HG02571 (cell line): ENCODE data around the gene PREB.
"Not testable (repeated sequence)": the region's sequence is repeated elsewhere in the genome, so short reads cannot be mapped to it uniquely, and the experiment has no call there.

Experiments used
- ATAC-seq: cut with Tn5 transposase; IDR thresholded peaks from one replicate; pipeline ENCODE4 v1.9.1; 2021; ENCODE audit warnings: mild to moderate bottlenecking, moderate library complexity; ENCODE audit not compliant: unreplicated experiment

Gene PREB

GRCh38 chr2:27133905-27134780 lies at the start of gene PREB:
Gene PREB, minus strand, starts transcription at chr2:27134636. Its CDS starts 215 bp downstream, at chr2:27134421.
- peak; percentile 86 for ATAC-seq

GRCh38 chr2:27184115-27184514 lies 49.7 kb upstream of the PREB start:
- no peak for ATAC-seq

GRCh38 chr2:27182346-27182745 lies 47.9 kb upstream of the PREB start:
- ATAC-seq = no peak

- no peak for ATAC-seq
Observed at GRCh38 chr2:27179344-27180000, 45.0 kb upstream of the PREB start.

GRCh38 chr2:27178469-27178868 lies 44.0 kb upstream of the PREB start:
- ATAC-seq = no peak

- ATAC-seq = no peak
Observed at GRCh38 chr2:27177441-27178351, 43.3 kb upstream of the PREB start.

- not testable (repeated sequence) for ATAC-seq
Observed at GRCh38 chr2:27175781-27176180, 41.3 kb upstream of the PREB start.

- ATAC-seq = no peak
Observed at GRCh38 chr2:27175330-27175729, 40.9 kb upstream of the PREB start.

- no peak for ATAC-seq
Observed at GRCh38 chr2:27174638-27175037, 40.2 kb upstream of the PREB start.

GRCh38 chr2:27171351-27171848 lies 37.0 kb upstream of the PREB start:
- no peak for ATAC-seq

GRCh38 chr2:27170581-27171337 lies 36.3 kb upstream of the PREB start:
- ATAC-seq = no peak

- ATAC-seq = no peak
Observed at GRCh38 chr2:27164960-27165763, 30.7 kb upstream of the PREB start.

GRCh38 chr2:27162151-27163121 lies 28.0 kb upstream of the PREB start:
- ATAC-seq = no peak

- no peak for ATAC-seq
Observed at GRCh38 chr2:27160191-27160590, 25.8 kb upstream of the PREB start.

- no peak for ATAC-seq
Observed at GRCh38 chr2:27159271-27159670, 24.8 kb upstream of the PREB start.

- no peak for ATAC-seq
Observed at GRCh38 chr2:27158468-27158867, 24.0 kb upstream of the PREB start.

- no peak for ATAC-seq
Observed at GRCh38 chr2:27155069-27155520, 20.7 kb upstream of the PREB start.

GRCh38 chr2:27154488-27154887 lies 20.1 kb upstream of the PREB start:
- ATAC-seq = no peak
